HEK293 (cell line): ENCODE results near the gene ZNF644.
"Not testable (repeated sequence)": the region's sequence is repeated elsewhere in the genome, so short reads cannot be mapped to it uniquely, and the experiment has no call there.

Experiments used
- GLI4 ChIP-seq: fragments of 450-650 bp; formaldehyde crosslinking; IDR thresholded peaks from 2 replicates; pipeline ENCODE4 v1.5.1; 2016; ENCODE audit warnings: missing biosample characterization, missing genetic modification characterization
- GLIS2 ChIP-seq: fragments of 450-650 bp; formaldehyde crosslinking; IDR thresholded peaks from 2 replicates; pipeline ENCODE4 v1.5.1; 2016; ENCODE audit warnings: missing biosample characterization, missing genetic modification characterization
- TCF7L2 ChIP-seq: IDR thresholded peaks from 2 replicates; pipeline ENCODE4 v1.6.1; 2011; ENCODE audit warnings: low read depth, mild to moderate bottlenecking, inconsistent platforms, low read length, moderate library complexity, borderline replicate concordance
- YY1 ChIP-seq: fragments of 450-650 bp; formaldehyde crosslinking; IDR thresholded peaks from 2 replicates; pipeline ENCODE4 v1.5.1; 2018; ENCODE audit warnings: missing biosample characterization, missing genetic modification characterization
- ZFHX2 ChIP-seq: fragments of 450-650 bp; formaldehyde crosslinking; conservative IDR thresholded peaks from 2 replicates; pipeline ENCODE4 v1.5.1; 2016; ENCODE audit warnings: missing biosample characterization, missing genetic modification characterization
- ZNF157 ChIP-seq: fragments of 450-650 bp; formaldehyde crosslinking; IDR thresholded peaks from 2 replicates; pipeline ENCODE4 v1.5.1; 2016; ENCODE audit warnings: missing biosample characterization, missing genetic modification characterization
- ZNF394 ChIP-seq: fragments of 450-650 bp; formaldehyde crosslinking; IDR thresholded peaks from 2 replicates; pipeline ENCODE4 v1.5.1; 2016; ENCODE audit warnings: missing biosample characterization, missing genetic modification characterization, mild to moderate bottlenecking, moderate library complexity, borderline replicate concordance
- TF ChIP-seq, protein P1 (sequence below): fragments of 450-650 bp; formaldehyde crosslinking; IDR thresholded peaks from 2 replicates; pipeline ENCODE4 v1.5.1; 2016; ENCODE audit warnings: missing biosample characterization, missing genetic modification characterization
- TF ChIP-seq, protein P2 (sequence below): fragments of 450-650 bp; formaldehyde crosslinking; IDR thresholded peaks from 2 replicates; pipeline ENCODE4 v1.5.1; 2017; ENCODE audit warnings: missing biosample characterization, mild to moderate bottlenecking, missing genetic modification characterization, moderate library complexity
- TF ChIP-seq, protein P3 (sequence below): fragments of 450-650 bp; formaldehyde crosslinking; IDR thresholded peaks from 2 replicates; pipeline ENCODE4 v1.5.1; 2016; ENCODE audit warnings: missing biosample characterization, missing genetic modification characterization
- TF ChIP-seq, protein P4 (sequence below): fragments of 450-650 bp; formaldehyde crosslinking; IDR thresholded peaks from 2 replicates; pipeline ENCODE4 v1.5.1; 2016; ENCODE audit warnings: missing biosample characterization, missing genetic modification characterization
- TF ChIP-seq, protein P5 (sequence below): fragments of 450-650 bp; formaldehyde crosslinking; IDR thresholded peaks from 2 replicates; pipeline ENCODE4 v1.5.1; 2016; ENCODE audit warnings: missing biosample characterization, missing genetic modification characterization, borderline replicate concordance

DNA sequence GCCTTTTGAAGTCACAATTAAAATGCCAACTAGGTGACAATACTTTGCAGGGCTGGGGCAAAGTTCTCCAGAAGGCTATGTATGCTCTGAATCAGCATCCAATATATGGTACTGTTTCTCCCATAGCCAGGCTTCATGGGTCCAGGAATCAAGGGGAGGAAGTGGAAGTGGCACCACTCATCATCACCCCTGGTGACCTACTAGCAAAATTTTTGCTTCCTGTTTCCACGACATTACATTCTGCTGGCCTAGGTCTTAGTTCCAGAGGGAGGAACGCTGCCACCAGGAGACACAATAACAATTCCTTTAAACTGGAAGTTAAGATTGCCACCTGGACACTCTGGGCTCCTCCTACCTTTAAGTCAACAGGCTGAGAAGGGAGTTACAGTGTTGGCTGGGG lies 22.9 kb upstream of the ZNF644 start:
- TF ChIP-seq TCF7L2; ZNF394 (tag by site-specific recombination); GLI4 (tag by site-specific recombination); ZNF157 (tag by site-specific recombination); GLIS2 (tag by site-specific recombination); YY1 (tag by site-specific recombination); ZFHX2 (tag by site-specific recombination): not testable (repeated sequence)
- TF ChIP-seq, protein P1, sequence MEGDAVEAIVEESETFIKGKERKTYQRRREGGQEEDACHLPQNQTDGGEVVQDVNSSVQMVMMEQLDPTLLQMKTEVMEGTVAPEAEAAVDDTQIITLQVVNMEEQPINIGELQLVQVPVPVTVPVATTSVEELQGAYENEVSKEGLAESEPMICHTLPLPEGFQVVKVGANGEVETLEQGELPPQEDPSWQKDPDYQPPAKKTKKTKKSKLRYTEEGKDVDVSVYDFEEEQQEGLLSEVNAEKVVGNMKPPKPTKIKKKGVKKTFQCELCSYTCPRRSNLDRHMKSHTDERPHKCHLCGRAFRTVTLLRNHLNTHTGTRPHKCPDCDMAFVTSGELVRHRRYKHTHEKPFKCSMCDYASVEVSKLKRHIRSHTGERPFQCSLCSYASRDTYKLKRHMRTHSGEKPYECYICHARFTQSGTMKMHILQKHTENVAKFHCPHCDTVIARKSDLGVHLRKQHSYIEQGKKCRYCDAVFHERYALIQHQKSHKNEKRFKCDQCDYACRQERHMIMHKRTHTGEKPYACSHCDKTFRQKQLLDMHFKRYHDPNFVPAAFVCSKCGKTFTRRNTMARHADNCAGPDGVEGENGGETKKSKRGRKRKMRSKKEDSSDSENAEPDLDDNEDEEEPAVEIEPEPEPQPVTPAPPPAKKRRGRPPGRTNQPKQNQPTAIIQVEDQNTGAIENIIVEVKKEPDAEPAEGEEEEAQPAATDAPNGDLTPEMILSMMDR (tag by site-specific recombination) = not testable (repeated sequence)
- TF ChIP-seq, protein P2, sequence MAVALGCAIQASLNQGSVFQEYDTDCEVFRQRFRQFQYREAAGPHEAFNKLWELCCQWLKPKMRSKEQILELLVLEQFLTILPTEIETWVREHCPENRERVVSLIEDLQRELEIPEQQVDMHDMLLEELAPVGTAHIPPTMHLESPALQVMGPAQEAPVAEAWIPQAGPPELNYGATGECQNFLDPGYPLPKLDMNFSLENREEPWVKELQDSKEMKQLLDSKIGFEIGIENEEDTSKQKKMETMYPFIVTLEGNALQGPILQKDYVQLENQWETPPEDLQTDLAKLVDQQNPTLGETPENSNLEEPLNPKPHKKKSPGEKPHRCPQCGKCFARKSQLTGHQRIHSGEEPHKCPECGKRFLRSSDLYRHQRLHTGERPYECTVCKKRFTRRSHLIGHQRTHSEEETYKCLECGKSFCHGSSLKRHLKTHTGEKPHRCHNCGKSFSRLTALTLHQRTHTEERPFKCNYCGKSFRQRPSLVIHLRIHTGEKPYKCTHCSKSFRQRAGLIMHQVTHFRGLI (tag by site-specific recombination) = not testable (repeated sequence)
- TF ChIP-seq, protein P3, sequence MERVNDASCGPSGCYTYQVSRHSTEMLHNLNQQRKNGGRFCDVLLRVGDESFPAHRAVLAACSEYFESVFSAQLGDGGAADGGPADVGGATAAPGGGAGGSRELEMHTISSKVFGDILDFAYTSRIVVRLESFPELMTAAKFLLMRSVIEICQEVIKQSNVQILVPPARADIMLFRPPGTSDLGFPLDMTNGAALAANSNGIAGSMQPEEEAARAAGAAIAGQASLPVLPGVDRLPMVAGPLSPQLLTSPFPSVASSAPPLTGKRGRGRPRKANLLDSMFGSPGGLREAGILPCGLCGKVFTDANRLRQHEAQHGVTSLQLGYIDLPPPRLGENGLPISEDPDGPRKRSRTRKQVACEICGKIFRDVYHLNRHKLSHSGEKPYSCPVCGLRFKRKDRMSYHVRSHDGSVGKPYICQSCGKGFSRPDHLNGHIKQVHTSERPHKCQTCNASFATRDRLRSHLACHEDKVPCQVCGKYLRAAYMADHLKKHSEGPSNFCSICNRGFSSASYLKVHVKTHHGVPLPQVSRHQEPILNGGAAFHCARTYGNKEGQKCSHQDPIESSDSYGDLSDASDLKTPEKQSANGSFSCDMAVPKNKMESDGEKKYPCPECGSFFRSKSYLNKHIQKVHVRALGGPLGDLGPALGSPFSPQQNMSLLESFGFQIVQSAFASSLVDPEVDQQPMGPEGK (tag by site-specific recombination) = not testable (repeated sequence)
- TF ChIP-seq, protein P4, sequence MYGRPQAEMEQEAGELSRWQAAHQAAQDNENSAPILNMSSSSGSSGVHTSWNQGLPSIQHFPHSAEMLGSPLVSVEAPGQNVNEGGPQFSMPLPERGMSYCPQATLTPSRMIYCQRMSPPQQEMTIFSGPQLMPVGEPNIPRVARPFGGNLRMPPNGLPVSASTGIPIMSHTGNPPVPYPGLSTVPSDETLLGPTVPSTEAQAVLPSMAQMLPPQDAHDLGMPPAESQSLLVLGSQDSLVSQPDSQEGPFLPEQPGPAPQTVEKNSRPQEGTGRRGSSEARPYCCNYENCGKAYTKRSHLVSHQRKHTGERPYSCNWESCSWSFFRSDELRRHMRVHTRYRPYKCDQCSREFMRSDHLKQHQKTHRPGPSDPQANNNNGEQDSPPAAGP (tag by site-specific recombination) = not testable (repeated sequence)
- TF ChIP-seq, protein P5, sequence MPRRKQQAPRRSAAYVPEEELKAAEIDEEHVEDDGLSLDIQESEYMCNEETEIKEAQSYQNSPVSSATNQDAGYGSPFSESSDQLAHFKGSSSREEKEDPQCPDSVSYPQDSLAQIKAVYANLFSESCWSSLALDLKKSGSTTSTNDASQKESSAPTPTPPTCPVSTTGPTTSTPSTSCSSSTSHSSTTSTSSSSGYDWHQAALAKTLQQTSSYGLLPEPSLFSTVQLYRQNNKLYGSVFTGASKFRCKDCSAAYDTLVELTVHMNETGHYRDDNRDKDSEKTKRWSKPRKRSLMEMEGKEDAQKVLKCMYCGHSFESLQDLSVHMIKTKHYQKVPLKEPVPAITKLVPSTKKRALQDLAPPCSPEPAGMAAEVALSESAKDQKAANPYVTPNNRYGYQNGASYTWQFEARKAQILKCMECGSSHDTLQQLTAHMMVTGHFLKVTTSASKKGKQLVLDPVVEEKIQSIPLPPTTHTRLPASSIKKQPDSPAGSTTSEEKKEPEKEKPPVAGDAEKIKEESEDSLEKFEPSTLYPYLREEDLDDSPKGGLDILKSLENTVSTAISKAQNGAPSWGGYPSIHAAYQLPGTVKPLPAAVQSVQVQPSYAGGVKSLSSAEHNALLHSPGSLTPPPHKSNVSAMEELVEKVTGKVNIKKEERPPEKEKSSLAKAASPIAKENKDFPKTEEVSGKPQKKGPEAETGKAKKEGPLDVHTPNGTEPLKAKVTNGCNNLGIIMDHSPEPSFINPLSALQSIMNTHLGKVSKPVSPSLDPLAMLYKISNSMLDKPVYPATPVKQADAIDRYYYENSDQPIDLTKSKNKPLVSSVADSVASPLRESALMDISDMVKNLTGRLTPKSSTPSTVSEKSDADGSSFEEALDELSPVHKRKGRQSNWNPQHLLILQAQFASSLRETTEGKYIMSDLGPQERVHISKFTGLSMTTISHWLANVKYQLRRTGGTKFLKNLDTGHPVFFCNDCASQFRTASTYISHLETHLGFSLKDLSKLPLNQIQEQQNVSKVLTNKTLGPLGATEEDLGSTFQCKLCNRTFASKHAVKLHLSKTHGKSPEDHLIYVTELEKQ = not testable (repeated sequence)
